ENCODE results near the gene ANKRD34A. TPM values are rescaled to one million over a fixed set of nuclear protein-coding genes. Genes with fewer than 3 reads are reported as not detected.

Gene ANKRD34A
- total and polyA plus RNA-seq, 4 donors: 0.06 to 0.17 (median 0.13) TPM; not detected in 1

DNA sequence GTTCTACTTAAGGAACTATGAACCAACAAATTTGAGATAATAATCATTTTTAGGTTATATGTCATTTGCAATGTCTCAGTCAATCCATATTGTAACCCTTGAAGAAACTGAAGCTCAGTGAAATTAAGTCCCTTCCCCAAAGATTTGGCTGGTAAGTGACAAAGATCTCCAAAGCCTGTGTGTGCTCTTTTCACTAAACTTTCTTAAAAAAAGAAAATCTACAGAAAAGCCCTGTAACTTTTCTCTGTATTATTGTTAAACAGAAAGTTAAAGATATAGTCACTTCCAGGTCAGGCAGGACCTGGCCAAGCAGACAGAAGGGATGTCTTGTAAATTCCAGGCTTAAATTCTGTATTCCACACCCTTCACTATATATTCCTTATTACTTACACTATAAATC, 8.0 kb downstream of the ANKRD34A start:
- H3K4me3 ChIP-seq (ENCODE audit: low read depth in 1 of 3, low read length in 3 of 3): peak overlapping the region in 2 of 3 donors; percentile 71 to 86
- no peaks in the 10 kb centered on the region for H3K27me3 ChIP-seq (ENCODE audit: control insufficient read depth in 4 of 4, insufficient read depth in 4 of 4, low read length in 3 of 4)
- H3K9ac ChIP-seq (ENCODE audit: low read depth in 1 of 2, low read length in 2 of 2): peak overlapping the region; percentile 81 to 91
- peak overlapping the region; percentile 80 to 88 for H3K27ac ChIP-seq (ENCODE audit: low read depth in 1 of 2, low read length in 2 of 2)
- H3K9me3 ChIP-seq (ENCODE audit: control insufficient read depth in 4 of 4, low read length in 3 of 4): no peaks in the 10 kb centered on the region
- no peaks in the 10 kb centered on the region for H3K36me3 ChIP-seq (ENCODE audit: control insufficient read depth in 4 of 4, insufficient read depth in 3 of 4, low read depth in 1 of 4, low read length in 3 of 4)
- peaks cover 11 to 55% (median 43%) of the 10 kb centered on the region in 4 donors for H3K4me1 ChIP-seq (ENCODE audit: control insufficient read depth in 4 of 4, insufficient read depth in 4 of 4, low read length in 3 of 4)
- no peak for DNase-seq (ENCODE audit: low spot score)
- TF ChIP-seq YY1 (IDR thresholded peaks at IDR 0.05) (no peak), TAF1 (conservative IDR thresholded peaks at IDR 0.05) (no peak), NR2F2 (IDR thresholded peaks at IDR 0.05) (no peak), SP1 (IDR thresholded peaks at IDR 0.05) (no peak), JUND (IDR thresholded peaks at IDR 0.05) (no peak), HNF4A (conservative IDR thresholded peaks at IDR 0.05) (no peak), GABPA (IDR thresholded peaks at IDR 0.05 in 1 of 2, conservative IDR thresholded peaks at IDR 0.05 in 1 of 2) (no peak), HNF4G (IDR thresholded peaks at IDR 0.05) (no peak), RAD21 (IDR thresholded peaks at IDR 0.05) (no peak), EGR1 (IDR thresholded peaks at IDR 0.05; ENCODE audit: low read depth in 2 of 2) (no peak), FOXA2 (IDR thresholded peaks at IDR 0.05) (no peak), RXRA (IDR thresholded peaks at IDR 0.05) (no peak), FOXA1 (IDR thresholded peaks at IDR 0.05) (no peak)
- TF ChIP-seq, protein P1, sequence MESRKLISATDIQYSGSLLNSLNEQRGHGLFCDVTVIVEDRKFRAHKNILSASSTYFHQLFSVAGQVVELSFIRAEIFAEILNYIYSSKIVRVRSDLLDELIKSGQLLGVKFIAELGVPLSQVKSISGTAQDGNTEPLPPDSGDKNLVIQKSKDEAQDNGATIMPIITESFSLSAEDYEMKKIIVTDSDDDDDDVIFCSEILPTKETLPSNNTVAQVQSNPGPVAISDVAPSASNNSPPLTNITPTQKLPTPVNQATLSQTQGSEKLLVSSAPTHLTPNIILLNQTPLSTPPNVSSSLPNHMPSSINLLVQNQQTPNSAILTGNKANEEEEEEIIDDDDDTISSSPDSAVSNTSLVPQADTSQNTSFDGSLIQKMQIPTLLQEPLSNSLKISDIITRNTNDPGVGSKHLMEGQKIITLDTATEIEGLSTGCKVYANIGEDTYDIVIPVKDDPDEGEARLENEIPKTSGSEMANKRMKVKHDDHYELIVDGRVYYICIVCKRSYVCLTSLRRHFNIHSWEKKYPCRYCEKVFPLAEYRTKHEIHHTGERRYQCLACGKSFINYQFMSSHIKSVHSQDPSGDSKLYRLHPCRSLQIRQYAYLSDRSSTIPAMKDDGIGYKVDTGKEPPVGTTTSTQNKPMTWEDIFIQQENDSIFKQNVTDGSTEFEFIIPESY (IDR thresholded peaks at IDR 0.05): no peak
- TF ChIP-seq, protein P2, sequence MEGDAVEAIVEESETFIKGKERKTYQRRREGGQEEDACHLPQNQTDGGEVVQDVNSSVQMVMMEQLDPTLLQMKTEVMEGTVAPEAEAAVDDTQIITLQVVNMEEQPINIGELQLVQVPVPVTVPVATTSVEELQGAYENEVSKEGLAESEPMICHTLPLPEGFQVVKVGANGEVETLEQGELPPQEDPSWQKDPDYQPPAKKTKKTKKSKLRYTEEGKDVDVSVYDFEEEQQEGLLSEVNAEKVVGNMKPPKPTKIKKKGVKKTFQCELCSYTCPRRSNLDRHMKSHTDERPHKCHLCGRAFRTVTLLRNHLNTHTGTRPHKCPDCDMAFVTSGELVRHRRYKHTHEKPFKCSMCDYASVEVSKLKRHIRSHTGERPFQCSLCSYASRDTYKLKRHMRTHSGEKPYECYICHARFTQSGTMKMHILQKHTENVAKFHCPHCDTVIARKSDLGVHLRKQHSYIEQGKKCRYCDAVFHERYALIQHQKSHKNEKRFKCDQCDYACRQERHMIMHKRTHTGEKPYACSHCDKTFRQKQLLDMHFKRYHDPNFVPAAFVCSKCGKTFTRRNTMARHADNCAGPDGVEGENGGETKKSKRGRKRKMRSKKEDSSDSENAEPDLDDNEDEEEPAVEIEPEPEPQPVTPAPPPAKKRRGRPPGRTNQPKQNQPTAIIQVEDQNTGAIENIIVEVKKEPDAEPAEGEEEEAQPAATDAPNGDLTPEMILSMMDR (IDR thresholded peaks at IDR 0.05; ENCODE audit: low read depth, low read length, missing input control): no peak
- TF ChIP-seq, protein P3, sequence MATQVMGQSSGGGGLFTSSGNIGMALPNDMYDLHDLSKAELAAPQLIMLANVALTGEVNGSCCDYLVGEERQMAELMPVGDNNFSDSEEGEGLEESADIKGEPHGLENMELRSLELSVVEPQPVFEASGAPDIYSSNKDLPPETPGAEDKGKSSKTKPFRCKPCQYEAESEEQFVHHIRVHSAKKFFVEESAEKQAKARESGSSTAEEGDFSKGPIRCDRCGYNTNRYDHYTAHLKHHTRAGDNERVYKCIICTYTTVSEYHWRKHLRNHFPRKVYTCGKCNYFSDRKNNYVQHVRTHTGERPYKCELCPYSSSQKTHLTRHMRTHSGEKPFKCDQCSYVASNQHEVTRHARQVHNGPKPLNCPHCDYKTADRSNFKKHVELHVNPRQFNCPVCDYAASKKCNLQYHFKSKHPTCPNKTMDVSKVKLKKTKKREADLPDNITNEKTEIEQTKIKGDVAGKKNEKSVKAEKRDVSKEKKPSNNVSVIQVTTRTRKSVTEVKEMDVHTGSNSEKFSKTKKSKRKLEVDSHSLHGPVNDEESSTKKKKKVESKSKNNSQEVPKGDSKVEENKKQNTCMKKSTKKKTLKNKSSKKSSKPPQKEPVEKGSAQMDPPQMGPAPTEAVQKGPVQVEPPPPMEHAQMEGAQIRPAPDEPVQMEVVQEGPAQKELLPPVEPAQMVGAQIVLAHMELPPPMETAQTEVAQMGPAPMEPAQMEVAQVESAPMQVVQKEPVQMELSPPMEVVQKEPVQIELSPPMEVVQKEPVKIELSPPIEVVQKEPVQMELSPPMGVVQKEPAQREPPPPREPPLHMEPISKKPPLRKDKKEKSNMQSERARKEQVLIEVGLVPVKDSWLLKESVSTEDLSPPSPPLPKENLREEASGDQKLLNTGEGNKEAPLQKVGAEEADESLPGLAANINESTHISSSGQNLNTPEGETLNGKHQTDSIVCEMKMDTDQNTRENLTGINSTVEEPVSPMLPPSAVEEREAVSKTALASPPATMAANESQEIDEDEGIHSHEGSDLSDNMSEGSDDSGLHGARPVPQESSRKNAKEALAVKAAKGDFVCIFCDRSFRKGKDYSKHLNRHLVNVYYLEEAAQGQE (IDR thresholded peaks at IDR 0.05): no peak
- TF ChIP-seq, protein P4, sequence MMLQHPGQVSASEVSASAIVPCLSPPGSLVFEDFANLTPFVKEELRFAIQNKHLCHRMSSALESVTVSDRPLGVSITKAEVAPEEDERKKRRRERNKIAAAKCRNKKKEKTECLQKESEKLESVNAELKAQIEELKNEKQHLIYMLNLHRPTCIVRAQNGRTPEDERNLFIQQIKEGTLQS (IDR thresholded peaks at IDR 0.05): no peak
- TF ChIP-seq, protein P5, sequence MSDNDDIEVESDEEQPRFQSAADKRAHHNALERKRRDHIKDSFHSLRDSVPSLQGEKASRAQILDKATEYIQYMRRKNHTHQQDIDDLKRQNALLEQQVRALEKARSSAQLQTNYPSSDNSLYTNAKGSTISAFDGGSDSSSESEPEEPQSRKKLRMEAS (IDR thresholded peaks at IDR 0.05): no peak

Data from liver (tissue), 9 donors.